ENCODE measurements around the gene ARPC4.

Gene ARPC4

GRCh38 chr3:9792405-9793160 is at the start of gene ARPC4, which contains the start of gene TADA3:
ARPC4 (plus strand) TSS chr3:9793082; CDS start chr3:9793122, 40 bp downstream.
TADA3 (minus strand) TSS chr3:9792473; CDS start chr3:9791466, 1,007 bp downstream.
- H3K4me3 ChIP-seq (ENCODE audit: low read length): peak within 1 kb of the TSS; percentile 93
- peaks cover 5% of the 10 kb centered on the region for H3K4me1 ChIP-seq (ENCODE audit: control insufficient read depth, low read depth, low read length)
- no peaks in the 10 kb centered on the region for H3K27me3 ChIP-seq (ENCODE audit: control insufficient read depth, insufficient read depth, low read length)
- peak within 1 kb of the TSS; percentile 100 for H3K27ac ChIP-seq (ENCODE audit: low read length)
- peaks cover 27% of the 10 kb centered on the region for H3K36me3 ChIP-seq (ENCODE audit: control insufficient read depth, low read depth, low read length)
- H3K9me3 ChIP-seq (ENCODE audit: control insufficient read depth, low read depth, low read length): no peaks in the 10 kb centered on the region
- H3K9ac ChIP-seq (ENCODE audit: low read length): peak within 1 kb of the TSS; percentile 100

GRCh38 chr3:9743548-9743947 is 49.3 kb upstream of the ARPC4 start:
- Histone ChIP-seq H3K36me3 (ENCODE audit: control insufficient read depth, low read depth, low read length) (peaks cover 97% of the 10 kb centered on the region), H3K4me3 (ENCODE audit: low read length) (no peak overlapping the region), H3K27me3 (ENCODE audit: control insufficient read depth, insufficient read depth, low read length) (no peaks in the 10 kb centered on the region), H3K4me1 (ENCODE audit: control insufficient read depth, low read depth, low read length) (no peaks in the 10 kb centered on the region), H3K9ac (ENCODE audit: low read length) (no peak overlapping the region), H3K27ac (ENCODE audit: low read length) (no peak overlapping the region), H3K9me3 (ENCODE audit: control insufficient read depth, low read depth, low read length) (no peaks in the 10 kb centered on the region)

DNA sequence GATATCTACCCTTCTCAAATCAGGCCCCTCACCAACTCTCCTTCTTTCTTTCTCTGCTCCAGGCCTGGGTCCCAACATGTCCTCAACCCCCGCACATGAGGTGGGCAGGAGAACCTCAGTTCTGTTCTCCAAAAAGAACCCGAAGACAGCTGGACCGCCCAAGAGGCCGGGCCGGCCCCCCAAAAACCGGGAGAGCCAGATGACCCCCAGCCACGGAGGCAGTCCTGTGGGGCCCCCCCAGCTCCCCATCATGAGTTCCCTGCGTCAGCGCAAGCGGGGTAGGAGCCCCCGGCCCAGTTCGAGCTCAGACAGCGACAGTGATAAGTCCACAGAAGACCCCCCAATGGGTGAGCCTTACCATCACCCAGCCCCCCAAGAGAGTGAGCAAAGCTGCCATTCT is 48.7 kb upstream of the ARPC4 start:
- Histone ChIP-seq H3K27ac (ENCODE audit: low read length) (no peak overlapping the region), H3K4me1 (ENCODE audit: control insufficient read depth, low read depth, low read length) (no peaks in the 10 kb centered on the region), H3K36me3 (ENCODE audit: control insufficient read depth, low read depth, low read length) (peaks cover 91% of the 10 kb centered on the region)

DNA sequence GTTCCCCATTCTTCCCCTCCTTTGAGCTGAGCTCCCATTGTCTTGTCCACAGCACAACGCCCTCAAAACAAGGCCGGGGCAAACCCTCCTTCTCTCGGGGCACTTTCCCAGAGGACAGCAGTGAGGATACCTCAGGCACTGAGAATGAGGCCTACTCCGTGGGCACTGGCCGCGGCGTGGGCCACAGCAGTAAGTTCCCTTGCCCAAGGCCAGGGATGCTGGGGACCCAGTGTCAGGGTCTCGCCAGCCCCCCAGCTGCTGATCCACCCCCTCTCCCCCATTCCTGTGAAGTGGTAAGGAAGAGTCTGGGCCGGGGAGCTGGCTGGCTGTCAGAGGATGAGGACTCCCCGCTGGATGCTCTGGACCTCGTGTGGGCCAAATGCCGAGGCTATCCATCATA is 47.4 kb upstream of the ARPC4 start:
- Histone ChIP-seq H3K27me3 (ENCODE audit: control insufficient read depth, insufficient read depth, low read length) (no peaks in the 10 kb centered on the region), H3K4me3 (ENCODE audit: low read length) (no peak overlapping the region), H3K9ac (ENCODE audit: low read length) (no peak overlapping the region), H3K4me1 (ENCODE audit: control insufficient read depth, low read depth, low read length) (no peaks in the 10 kb centered on the region), H3K36me3 (ENCODE audit: control insufficient read depth, low read depth, low read length) (peaks cover 78% of the 10 kb centered on the region), H3K9me3 (ENCODE audit: control insufficient read depth, low read depth, low read length) (no peaks in the 10 kb centered on the region), H3K27ac (ENCODE audit: low read length) (no peak overlapping the region)

More for the DNA sequence above, 48.7 kb upstream of the ARPC4 start:
- Histone ChIP-seq H3K4me3 (ENCODE audit: low read length) (no peak overlapping the region), H3K27me3 (ENCODE audit: control insufficient read depth, insufficient read depth, low read length) (no peaks in the 10 kb centered on the region), H3K9ac (ENCODE audit: low read length) (no peak overlapping the region), H3K9me3 (ENCODE audit: control insufficient read depth, low read depth, low read length) (no peaks in the 10 kb centered on the region)

DNA sequence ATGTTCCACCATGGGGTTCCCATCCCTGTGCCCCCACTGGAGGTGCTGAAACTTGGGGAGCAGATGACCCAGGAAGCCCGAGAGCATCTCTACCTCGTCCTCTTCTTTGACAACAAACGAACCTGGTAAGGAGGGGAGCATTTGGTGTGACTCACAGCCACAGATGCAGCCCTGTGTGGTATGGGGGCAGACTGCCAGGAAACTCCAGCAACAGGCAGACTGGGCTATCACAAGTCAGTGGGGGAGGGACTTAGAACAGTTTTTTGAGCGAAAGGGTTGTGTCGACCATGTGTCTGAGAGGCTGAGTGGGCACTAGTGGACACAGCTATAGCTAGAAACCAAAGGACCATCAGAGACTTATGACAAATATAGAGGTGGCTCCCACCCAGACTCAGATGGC is 46.6 kb upstream of the ARPC4 start:
- Histone ChIP-seq H3K9me3 (ENCODE audit: control insufficient read depth, low read depth, low read length) (no peaks in the 10 kb centered on the region), H3K4me3 (ENCODE audit: low read length) (no peak overlapping the region), H3K4me1 (ENCODE audit: control insufficient read depth, low read depth, low read length) (no peaks in the 10 kb centered on the region), H3K27me3 (ENCODE audit: control insufficient read depth, insufficient read depth, low read length) (no peaks in the 10 kb centered on the region), H3K9ac (ENCODE audit: low read length) (no peak overlapping the region), H3K36me3 (ENCODE audit: control insufficient read depth, low read depth, low read length) (peaks cover 70% of the 10 kb centered on the region), H3K27ac (ENCODE audit: low read length) (no peak overlapping the region)

GRCh38 chr3:9747267-9747666 is 45.6 kb upstream of the ARPC4 start:
- H3K4me3 ChIP-seq (ENCODE audit: low read length): no peak overlapping the region
- H3K27ac ChIP-seq (ENCODE audit: low read length): no peak overlapping the region
- no peak overlapping the region for H3K9ac ChIP-seq (ENCODE audit: low read length)
- H3K4me1 ChIP-seq (ENCODE audit: control insufficient read depth, low read depth, low read length): no peaks in the 10 kb centered on the region
- H3K27me3 ChIP-seq (ENCODE audit: control insufficient read depth, insufficient read depth, low read length): no peaks in the 10 kb centered on the region
- no peaks in the 10 kb centered on the region for H3K9me3 ChIP-seq (ENCODE audit: control insufficient read depth, low read depth, low read length)
- H3K36me3 ChIP-seq (ENCODE audit: control insufficient read depth, low read depth, low read length): peaks cover 66% of the 10 kb centered on the region

- H3K27ac ChIP-seq (ENCODE audit: low read length): no peak overlapping the region
- H3K36me3 ChIP-seq (ENCODE audit: control insufficient read depth, low read depth, low read length): peaks cover 63% of the 10 kb centered on the region
- H3K27me3 ChIP-seq (ENCODE audit: control insufficient read depth, insufficient read depth, low read length): no peaks in the 10 kb centered on the region
- H3K9me3 ChIP-seq (ENCODE audit: control insufficient read depth, low read depth, low read length): no peaks in the 10 kb centered on the region
- H3K4me1 ChIP-seq (ENCODE audit: control insufficient read depth, low read depth, low read length): no peaks in the 10 kb centered on the region
- H3K9ac ChIP-seq (ENCODE audit: low read length): no peak overlapping the region
- no peak overlapping the region for H3K4me3 ChIP-seq (ENCODE audit: low read length)
These were observed 44.9 kb upstream of the ARPC4 start for GRCh38 chr3:9748031-9748430.

DNA sequence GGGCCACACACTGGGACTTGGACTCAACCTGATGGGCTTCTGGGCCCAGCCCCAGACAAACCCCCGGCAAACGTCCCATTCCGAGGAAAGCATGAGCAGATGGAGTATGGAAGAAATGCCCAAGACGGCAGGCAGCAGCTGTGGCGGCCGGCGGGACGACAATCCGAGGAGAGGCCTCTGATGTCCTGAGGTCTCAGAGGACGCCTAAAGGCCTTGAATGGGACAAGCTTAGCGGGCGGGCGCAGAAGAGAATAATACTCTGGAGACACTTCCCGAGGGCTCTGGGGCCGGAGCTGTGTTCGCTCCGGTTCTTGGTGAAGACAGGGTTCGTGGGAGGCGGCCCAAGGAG is 43.6 kb upstream of the ARPC4 start:
- peak overlapping the region; percentile 44 for H3K27ac ChIP-seq (ENCODE audit: low read length)
- H3K9ac ChIP-seq (ENCODE audit: low read length): peak overlapping the region; percentile 62
- peaks cover 52% of the 10 kb centered on the region for H3K36me3 ChIP-seq (ENCODE audit: control insufficient read depth, low read depth, low read length)
- H3K4me1 ChIP-seq (ENCODE audit: control insufficient read depth, low read depth, low read length): no peaks in the 10 kb centered on the region
- H3K9me3 ChIP-seq (ENCODE audit: control insufficient read depth, low read depth, low read length): no peaks in the 10 kb centered on the region
- no peaks in the 10 kb centered on the region for H3K27me3 ChIP-seq (ENCODE audit: control insufficient read depth, insufficient read depth, low read length)
- peak overlapping the region; percentile 80 for H3K4me3 ChIP-seq (ENCODE audit: low read length)

- H3K4me3 ChIP-seq (ENCODE audit: low read length): peak within 1 kb of the TSS; percentile 80
- no peaks in the 10 kb centered on the region for H3K4me1 ChIP-seq (ENCODE audit: control insufficient read depth, low read depth, low read length)
- H3K27me3 ChIP-seq (ENCODE audit: control insufficient read depth, insufficient read depth, low read length): no peaks in the 10 kb centered on the region
- peaks cover 46% of the 10 kb centered on the region for H3K36me3 ChIP-seq (ENCODE audit: control insufficient read depth, low read depth, low read length)
- H3K9me3 ChIP-seq (ENCODE audit: control insufficient read depth, low read depth, low read length): no peaks in the 10 kb centered on the region
- peak within 1 kb of the TSS; percentile 44 for H3K27ac ChIP-seq (ENCODE audit: low read length)
- H3K9ac ChIP-seq (ENCODE audit: low read length): peak within 1 kb of the TSS; percentile 62
These were observed 43.0 kb upstream of the ARPC4 start, which contains the start of gene OGG1 for GRCh38 chr3:9749645-9750555. OGG1 (plus strand) TSS chr3:9749952; CDS start chr3:9750287, 335 bp downstream.

DNA sequence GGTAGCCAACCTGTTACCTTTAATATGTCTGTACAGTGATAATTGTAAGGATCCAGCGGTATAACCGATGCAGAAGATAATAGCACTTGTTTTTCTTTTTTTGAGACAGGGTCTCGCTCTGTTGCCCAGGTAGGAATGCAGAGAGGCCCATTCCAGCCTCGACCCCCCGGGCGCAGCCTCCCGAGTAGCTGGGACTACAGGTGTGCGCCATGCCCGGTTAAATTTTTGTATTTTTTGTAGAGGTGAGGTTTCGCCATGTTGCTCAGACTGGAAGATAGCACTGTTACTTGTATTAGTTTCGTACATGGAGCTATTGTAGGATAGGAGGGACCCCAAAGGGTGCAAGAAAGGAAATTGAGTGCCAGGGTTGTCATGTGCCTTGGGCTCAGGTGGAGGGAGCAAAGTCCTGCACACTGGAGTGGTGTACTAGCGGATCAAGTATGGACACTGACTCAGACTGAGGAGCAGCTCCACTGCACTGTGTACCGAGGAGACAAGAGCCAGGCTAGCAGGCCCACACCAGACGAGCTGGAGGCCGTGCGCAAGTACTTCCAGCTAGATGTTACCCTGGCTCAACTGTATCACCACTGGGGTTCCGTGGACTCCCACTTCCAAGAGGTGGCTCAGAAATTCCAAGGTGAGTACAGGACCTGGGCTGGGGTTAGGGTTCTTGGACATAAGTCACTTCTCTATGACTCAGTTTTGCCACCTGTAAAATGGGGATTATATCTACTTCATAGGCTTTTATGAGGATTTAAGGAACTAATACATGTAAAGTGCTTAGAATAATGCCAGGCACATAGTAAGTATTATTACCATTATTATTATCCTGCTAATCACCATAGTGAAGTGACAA is 42.1 kb upstream of the ARPC4 start:
- Histone ChIP-seq H3K4me1 (ENCODE audit: control insufficient read depth, low read depth, low read length) (no peaks in the 10 kb centered on the region), H3K9me3 (ENCODE audit: control insufficient read depth, low read depth, low read length) (no peaks in the 10 kb centered on the region), H3K27ac (ENCODE audit: low read length) (no peak overlapping the region), H3K36me3 (ENCODE audit: control insufficient read depth, low read depth, low read length) (peaks cover 37% of the 10 kb centered on the region), H3K27me3 (ENCODE audit: control insufficient read depth, insufficient read depth, low read length) (no peaks in the 10 kb centered on the region), H3K9ac (ENCODE audit: low read length) (peak overlapping the region; percentile 62), H3K4me3 (ENCODE audit: low read length) (peak overlapping the region; percentile 80)

DNA sequence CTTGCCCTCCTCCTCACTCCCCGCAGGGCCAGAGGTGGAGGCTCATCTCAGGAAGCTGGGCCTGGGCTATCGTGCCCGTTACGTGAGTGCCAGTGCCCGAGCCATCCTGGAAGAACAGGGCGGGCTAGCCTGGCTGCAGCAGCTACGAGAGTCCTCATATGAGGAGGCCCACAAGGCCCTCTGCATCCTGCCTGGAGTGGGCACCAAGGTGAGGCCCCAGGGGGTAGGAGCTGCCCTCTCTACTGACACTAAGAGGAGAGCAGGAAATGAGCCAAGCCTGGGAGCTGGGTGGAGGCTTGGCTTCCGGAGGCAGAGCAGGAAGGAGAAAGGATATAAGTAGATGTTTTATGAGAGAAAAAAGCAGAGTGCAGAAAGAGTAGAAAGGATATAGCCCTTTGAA is 38.2 kb upstream of the ARPC4 start:
- Histone ChIP-seq H3K4me3 (ENCODE audit: low read length) (no peak overlapping the region), H3K4me1 (ENCODE audit: control insufficient read depth, low read depth, low read length) (no peaks in the 10 kb centered on the region), H3K36me3 (ENCODE audit: control insufficient read depth, low read depth, low read length) (peaks cover 26% of the 10 kb centered on the region), H3K9ac (ENCODE audit: low read length) (no peak overlapping the region), H3K27ac (ENCODE audit: low read length) (no peak overlapping the region), H3K9me3 (ENCODE audit: control insufficient read depth, low read depth, low read length) (no peaks in the 10 kb centered on the region), H3K27me3 (ENCODE audit: control insufficient read depth, insufficient read depth, low read length) (no peaks in the 10 kb centered on the region)

All from iPS-18a (cell line).